Activated CD8-positive, alpha-beta memory T cell treated with anti-CD3 and anti-CD28 coated beads for 4 hours (primary cell): ENCODE measurements around the gene GPS1.
"Not testable (repeated sequence)": the region's sequence is repeated elsewhere in the genome, so short reads cannot be mapped to it uniquely, and the experiment has no call there.

Source experiments
- DNase-seq, 2 donors: peaks; one replicate each; pipeline ENCODE4 v3.0.0-alpha.2; 2020; ENCODE audit warnings: low read depth in 2 of 2

GPS1 gene

GRCh38 chr17:82028966-82029365 is 22.7 kb upstream of the GPS1 start:
- DNase-seq, result no peak

GRCh38 chr17:82029391-82029790 is 22.3 kb upstream of the GPS1 start:
- DNase-seq, result no peak

- no peak for DNase-seq
Observed at GRCh38 chr17:82029990-82030469, 21.7 kb upstream of the GPS1 start.

- DNase-seq, result peak; percentile 56 to 62
Observed at GRCh38 chr17:82030470-82031302, 21.0 kb upstream of the GPS1 start.

GRCh38 chr17:82031303-82031884 is 20.3 kb upstream of the GPS1 start, which contains the start of gene RAC3:
Gene RAC3 (plus strand): TSS chr17:82031678. CDS start chr17:82031762, 84 bp downstream.
- no peak for DNase-seq

- DNase-seq, result no peak
Observed at GRCh38 chr17:82031885-82032627, 19.6 kb upstream of the GPS1 start.

GRCh38 chr17:82033359-82034085 is 18.2 kb upstream of the GPS1 start:
- no peak for DNase-seq

GRCh38 chr17:82034371-82035011 is 17.2 kb upstream of the GPS1 start:
- no peak for DNase-seq

GRCh38 chr17:82035488-82035887 is 16.2 kb upstream of the GPS1 start:
- no peak for DNase-seq

- DNase-seq, result no peak
Observed at GRCh38 chr17:82035956-82036633, 15.6 kb upstream of the GPS1 start.

GRCh38 chr17:82036634-82037091 is 15.0 kb upstream of the GPS1 start:
- DNase-seq, result no peak

- peak; percentile 84 to 86 for DNase-seq
Observed at GRCh38 chr17:82037092-82037888, 14.4 kb upstream of the GPS1 start, which contains the start of gene DCXR. Gene DCXR (minus strand): TSS chr17:82037697. CDS start chr17:82037682, 15 bp downstream.

GRCh38 chr17:82037889-82038195 is 13.9 kb upstream of the GPS1 start:
- no peak for DNase-seq

- not testable (repeated sequence) for DNase-seq
Observed at GRCh38 chr17:82038796-82039409, 12.8 kb upstream of the GPS1 start.

GRCh38 chr17:82039695-82040299 is 11.9 kb upstream of the GPS1 start:
- DNase-seq, result no peak

GRCh38 chr17:82041144-82041814 is 10.4 kb upstream of the GPS1 start:
- no peak for DNase-seq

GRCh38 chr17:82042649-82043048 is 9.0 kb upstream of the GPS1 start:
- DNase-seq, result no peak

GRCh38 chr17:82043507-82043906 is 8.2 kb upstream of the GPS1 start:
- no peak for DNase-seq
